ENCODE measurements around the gene KCNH8.

KCNH8 gene

DNA sequence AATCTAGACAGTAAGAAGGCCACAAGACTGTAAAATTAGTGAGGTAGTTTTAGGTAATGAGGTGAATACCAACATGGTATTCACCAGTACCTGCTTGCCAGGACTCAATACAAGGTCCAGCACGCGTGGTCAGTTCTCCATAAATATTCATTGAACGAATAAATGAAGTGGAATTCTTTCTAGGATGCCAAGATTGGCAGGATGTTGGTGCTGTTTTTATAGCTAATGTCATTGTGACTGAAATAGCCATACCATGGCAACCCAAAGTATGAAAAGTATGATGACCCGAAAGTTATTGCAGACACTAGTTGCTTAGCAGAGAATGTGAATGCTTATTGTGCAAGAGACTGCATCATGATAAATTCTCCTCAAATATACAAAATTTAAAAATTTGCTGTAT is 307.2 kb downstream of the KCNH8 start:
- no peak for DNase-seq (ENCODE audit: low spot score)
- peak overlapping the region; percentile 50 to 65 for H3K27ac ChIP-seq
- TF ChIP-seq, protein P1, sequence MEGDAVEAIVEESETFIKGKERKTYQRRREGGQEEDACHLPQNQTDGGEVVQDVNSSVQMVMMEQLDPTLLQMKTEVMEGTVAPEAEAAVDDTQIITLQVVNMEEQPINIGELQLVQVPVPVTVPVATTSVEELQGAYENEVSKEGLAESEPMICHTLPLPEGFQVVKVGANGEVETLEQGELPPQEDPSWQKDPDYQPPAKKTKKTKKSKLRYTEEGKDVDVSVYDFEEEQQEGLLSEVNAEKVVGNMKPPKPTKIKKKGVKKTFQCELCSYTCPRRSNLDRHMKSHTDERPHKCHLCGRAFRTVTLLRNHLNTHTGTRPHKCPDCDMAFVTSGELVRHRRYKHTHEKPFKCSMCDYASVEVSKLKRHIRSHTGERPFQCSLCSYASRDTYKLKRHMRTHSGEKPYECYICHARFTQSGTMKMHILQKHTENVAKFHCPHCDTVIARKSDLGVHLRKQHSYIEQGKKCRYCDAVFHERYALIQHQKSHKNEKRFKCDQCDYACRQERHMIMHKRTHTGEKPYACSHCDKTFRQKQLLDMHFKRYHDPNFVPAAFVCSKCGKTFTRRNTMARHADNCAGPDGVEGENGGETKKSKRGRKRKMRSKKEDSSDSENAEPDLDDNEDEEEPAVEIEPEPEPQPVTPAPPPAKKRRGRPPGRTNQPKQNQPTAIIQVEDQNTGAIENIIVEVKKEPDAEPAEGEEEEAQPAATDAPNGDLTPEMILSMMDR (IDR thresholded peaks at IDR 0.05): no peak
- no peak overlapping the region for H3K4me3 ChIP-seq

DNA sequence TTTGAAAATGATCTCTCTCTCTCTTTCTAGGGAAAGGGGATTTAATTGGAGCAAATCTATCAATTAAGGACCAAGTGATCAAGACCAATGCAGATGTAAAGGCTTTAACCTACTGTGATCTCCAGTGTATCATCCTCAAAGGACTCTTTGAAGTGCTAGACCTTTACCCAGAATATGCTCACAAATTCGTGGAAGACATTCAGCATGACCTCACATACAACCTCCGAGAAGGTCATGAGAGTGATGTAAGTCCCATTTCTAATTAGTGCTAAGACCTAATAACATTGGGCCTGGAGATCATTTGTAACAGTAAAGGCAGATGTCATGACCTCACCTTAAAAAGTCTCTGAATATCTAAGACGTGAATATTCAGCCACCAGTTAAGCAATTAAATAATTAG is 308.4 kb downstream of the KCNH8 start:
- no peak overlapping the region for H3K4me3 ChIP-seq
- peak overlapping the region in 1 of 2 donors; percentile 15 for H3K27ac ChIP-seq
- no peak for DNase-seq (ENCODE audit: low spot score)
- TF ChIP-seq, protein P1 (IDR thresholded peaks at IDR 0.05): no peak

DNA sequence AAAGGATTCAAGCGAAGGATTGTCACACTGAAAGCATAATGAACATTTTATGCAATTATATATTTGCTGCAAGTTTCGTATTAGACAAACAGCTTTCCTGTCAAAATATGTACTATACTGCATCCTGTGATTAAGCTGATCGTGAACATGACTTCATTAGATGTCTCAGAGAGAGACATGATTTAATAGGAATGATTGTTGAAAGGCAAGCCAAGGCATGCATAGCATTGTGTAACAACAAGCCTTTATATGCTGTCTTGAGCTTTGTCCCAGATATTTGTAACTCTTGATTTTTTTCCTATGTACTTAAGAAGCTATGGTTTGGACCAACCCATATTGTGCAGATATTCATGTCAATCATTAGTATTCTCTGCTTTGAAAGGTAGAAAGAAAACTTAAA is 309.1 kb downstream of the KCNH8 start:
- no peak for DNase-seq (ENCODE audit: low spot score)
- TF ChIP-seq, protein P1 (IDR thresholded peaks at IDR 0.05): no peak
- Histone ChIP-seq H3K27ac (peak overlapping the region in 1 of 2 donors; percentile 29), H3K4me3 (no peak overlapping the region)

DNA sequence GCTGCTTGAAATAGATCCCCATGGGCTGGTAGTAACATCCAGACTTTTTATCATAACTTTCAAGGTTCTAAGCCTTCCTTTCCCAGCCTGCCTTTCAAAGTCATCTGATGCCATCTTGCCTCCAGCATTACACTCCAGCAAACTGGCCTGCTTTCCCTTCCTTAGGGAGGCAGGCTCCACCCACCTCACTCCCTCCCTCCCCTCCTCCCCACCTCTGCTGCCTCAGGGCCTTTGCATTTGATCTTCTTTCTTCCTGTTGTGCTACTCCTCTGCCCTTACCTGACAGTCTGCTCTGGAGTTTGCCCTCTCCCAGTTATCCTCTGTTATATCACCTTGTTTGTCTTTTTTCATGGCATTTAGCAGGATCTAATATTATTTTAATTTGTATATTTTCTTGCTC is 319.5 kb downstream of the KCNH8 start:
- DNase-seq (ENCODE audit: low spot score): no peak
- TF ChIP-seq, protein P1 (IDR thresholded peaks at IDR 0.05): no peak

DNA sequence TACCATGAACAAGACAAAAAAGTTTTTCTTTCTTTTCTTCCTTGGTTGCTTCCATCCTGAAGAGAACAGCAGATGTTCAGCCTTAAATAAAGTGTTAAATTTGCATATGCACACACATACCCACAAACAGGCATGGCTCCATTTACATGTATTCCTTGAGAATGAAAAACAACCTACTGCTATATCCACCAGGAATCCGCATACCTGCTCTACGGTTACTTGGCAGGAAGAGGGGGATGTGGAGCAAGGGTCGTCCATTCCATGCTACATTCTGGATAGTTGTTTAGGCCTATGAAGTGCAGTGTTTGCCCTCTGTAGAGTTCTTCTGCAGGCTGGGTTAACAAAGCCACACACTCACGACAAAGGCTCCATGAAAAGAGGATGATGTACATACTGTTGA is 322.8 kb downstream of the KCNH8 start:
- DNase-seq (ENCODE audit: low spot score): no peak
- no peak overlapping the region for H3K27ac ChIP-seq
- H3K4me3 ChIP-seq: no peak overlapping the region
- TF ChIP-seq, protein P1 (IDR thresholded peaks at IDR 0.05): no peak

More for the DNA sequence above, 319.5 kb downstream of the KCNH8 start:
- Histone ChIP-seq H3K4me3 (no peak overlapping the region), H3K27ac (no peak overlapping the region)

DNA sequence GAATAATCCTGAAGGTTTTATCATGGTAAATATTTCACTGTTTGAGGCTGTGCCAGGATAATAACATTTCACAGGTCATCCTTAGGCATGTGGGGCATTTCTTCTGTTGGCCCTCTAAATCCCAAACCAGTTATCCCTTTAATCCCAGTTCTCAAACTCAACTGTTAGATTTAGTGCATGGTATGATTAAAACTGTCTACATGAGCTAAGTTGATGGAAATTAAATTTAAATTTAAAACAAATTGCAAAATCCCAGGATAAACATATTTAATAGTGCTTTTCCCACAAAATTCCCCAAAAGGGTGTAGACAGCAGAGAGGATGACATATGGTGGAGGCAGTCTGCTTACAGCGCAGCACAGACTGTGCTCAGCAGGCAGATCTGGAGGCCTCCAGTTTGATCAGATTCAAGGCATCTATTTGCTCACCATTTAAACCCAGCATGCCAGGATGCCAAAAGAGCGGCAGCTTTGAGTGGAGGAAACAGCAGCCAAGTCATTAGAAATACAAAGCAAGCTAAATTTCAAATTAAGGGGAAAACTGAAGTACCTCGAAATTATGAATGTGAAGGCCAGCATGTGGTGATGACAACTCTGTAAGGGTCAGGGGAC is 325.8 kb downstream of the KCNH8 start:
- no peak for DNase-seq (ENCODE audit: low spot score)
- TF ChIP-seq, protein P1 (IDR thresholded peaks at IDR 0.05): no peak
- Histone ChIP-seq H3K4me3 (no peak overlapping the region), H3K27ac (no peak overlapping the region)

DNA sequence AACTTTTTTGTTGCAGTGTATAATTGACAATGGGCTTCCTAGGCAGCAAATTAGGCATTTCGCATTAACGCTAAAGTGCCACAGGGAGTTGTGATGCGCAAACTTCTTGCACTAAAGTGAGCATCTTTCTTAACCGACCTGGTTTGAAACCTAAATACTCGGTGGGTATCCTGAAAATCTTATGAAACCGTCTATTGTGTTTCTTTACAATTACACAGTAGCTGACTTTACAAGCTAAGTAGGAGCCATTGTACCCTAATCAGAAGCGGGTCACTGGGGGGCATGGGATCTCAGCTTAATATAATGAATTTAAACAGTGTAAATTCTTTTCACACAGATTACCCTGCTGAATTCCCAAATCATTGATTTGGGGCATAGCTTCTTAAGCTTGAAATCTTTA is 328.0 kb downstream of the KCNH8 start:
- TF ChIP-seq, protein P1 (IDR thresholded peaks at IDR 0.05): no peak
- H3K27ac ChIP-seq: no peak overlapping the region
- no peak for DNase-seq (ENCODE audit: low spot score)
- no peak overlapping the region for H3K4me3 ChIP-seq
